ENCODE measurements around the gene CDC14B.
"Not testable (repeated sequence)": the region's sequence is repeated elsewhere in the genome, so short reads cannot be mapped to it uniquely, and the experiment has no call there.

Gene CDC14B

DNA sequence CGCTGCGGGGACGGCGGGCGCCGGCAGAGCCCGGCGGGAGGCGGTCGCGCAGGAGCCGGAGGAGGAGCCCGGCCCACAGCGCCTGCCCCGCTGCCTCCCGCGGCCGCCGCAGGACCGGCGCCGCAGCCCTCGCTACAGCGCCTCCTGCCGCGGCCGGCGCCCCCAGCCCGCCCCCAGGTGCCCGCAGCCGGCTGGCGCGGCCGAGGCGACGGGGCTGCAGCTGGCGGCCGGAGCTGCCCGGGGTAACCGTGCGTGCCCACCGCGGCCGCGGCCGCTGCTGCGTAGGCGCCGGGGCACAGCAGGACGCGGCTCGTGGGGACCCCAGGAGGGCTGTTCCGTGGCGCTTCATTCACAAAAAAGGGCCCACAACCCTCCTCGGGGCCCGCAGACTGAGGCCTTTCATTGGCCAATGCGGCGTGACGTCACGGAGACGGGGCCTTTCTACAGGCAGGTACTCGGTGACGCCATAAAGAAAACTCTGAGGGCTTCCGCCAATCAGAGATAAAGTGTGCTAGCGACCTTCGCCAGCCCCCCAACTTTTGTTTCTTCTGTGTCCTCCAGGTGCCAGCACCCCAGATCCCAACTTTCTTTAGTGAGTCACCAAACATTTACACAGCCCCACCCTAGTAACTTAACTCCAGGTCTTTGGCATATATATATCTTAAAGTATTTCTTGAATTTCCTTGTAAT is at the start of gene CDC14B:
Gene CDC14B, minus strand, starts transcription at position 353 of the 690 bp plus-strand sequence. CDS start 465 bp downstream, outside the sequence.
- H3K4me3 ChIP-seq (replicated peaks in 1 of 2; ENCODE audit: low read depth in 2 of 2, low read length in 2 of 2), result peak within 1 kb of the TSS; percentile 65 to 67
- TF ChIP-seq, protein P1, sequence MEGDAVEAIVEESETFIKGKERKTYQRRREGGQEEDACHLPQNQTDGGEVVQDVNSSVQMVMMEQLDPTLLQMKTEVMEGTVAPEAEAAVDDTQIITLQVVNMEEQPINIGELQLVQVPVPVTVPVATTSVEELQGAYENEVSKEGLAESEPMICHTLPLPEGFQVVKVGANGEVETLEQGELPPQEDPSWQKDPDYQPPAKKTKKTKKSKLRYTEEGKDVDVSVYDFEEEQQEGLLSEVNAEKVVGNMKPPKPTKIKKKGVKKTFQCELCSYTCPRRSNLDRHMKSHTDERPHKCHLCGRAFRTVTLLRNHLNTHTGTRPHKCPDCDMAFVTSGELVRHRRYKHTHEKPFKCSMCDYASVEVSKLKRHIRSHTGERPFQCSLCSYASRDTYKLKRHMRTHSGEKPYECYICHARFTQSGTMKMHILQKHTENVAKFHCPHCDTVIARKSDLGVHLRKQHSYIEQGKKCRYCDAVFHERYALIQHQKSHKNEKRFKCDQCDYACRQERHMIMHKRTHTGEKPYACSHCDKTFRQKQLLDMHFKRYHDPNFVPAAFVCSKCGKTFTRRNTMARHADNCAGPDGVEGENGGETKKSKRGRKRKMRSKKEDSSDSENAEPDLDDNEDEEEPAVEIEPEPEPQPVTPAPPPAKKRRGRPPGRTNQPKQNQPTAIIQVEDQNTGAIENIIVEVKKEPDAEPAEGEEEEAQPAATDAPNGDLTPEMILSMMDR (IDR thresholded peaks at IDR 0.05; ENCODE audit: low read depth, low read length), result no peak
- peak; percentile 82 to 88 for DNase-seq (ENCODE audit: low read depth in 2 of 2)

DNA sequence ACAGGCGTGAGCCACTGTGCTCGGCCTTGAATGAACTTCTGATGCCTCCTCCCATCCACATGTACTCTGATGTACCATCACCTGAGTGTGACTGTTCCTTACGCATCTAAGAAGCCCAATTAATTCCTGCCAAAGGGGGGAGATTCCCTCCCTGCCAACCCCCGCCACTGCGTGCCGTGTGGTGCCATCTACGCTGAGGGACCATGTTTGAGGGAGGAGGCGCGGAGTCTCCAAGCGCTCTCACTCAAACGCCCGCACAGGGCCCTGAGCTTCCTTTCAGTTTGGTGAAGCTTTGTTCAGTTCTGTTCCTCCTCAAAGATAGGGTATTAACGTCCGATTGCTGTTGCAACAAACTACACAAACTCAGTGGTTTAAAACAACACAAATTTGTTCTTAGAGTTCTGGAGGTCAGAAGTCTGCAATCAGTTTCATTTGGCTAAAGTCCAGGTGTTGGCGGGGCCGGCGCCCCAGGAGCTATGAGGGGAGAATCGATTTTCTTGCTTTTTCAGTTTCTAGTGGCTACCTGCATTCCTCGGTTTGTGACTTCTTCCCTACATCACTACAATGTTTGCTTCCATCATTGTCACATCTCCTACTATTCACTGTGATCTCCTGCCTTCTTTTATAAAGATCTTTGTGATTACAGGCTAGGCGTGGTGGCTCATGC is 49.4 kb upstream of the CDC14B start:
- TF ChIP-seq, protein P1 (IDR thresholded peaks at IDR 0.05; ENCODE audit: low read depth, low read length), result no peak
- no peak for DNase-seq (ENCODE audit: low read depth in 2 of 2)
- H3K4me3 ChIP-seq (replicated peaks in 1 of 2; ENCODE audit: low read depth in 2 of 2, low read length in 2 of 2), result no peak overlapping the region

DNA sequence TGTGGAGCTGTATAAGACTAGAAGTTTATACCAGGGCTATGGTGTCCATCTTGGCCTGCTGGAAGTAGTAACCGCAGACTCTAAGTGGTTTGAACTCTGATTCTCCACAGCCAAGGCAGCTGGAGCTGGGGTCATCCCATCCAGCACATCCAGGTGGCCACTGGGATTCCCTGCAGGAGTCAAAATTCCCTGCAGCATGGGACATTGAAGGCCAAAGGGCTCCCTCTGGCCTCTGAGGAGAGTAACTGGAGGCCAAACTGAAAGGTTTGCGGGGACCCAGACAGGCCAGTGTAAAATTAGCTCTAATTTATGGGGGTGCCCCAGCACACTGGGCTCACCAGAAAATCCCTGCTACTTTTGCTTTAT is 47.7 kb upstream of the CDC14B start:
- no peak overlapping the region for H3K4me3 ChIP-seq (replicated peaks in 1 of 2; ENCODE audit: low read depth in 2 of 2, low read length in 2 of 2)
- DNase-seq (ENCODE audit: low read depth in 2 of 2), result no peak
- TF ChIP-seq, protein P1 (IDR thresholded peaks at IDR 0.05; ENCODE audit: low read depth, low read length), result no peak

DNA sequence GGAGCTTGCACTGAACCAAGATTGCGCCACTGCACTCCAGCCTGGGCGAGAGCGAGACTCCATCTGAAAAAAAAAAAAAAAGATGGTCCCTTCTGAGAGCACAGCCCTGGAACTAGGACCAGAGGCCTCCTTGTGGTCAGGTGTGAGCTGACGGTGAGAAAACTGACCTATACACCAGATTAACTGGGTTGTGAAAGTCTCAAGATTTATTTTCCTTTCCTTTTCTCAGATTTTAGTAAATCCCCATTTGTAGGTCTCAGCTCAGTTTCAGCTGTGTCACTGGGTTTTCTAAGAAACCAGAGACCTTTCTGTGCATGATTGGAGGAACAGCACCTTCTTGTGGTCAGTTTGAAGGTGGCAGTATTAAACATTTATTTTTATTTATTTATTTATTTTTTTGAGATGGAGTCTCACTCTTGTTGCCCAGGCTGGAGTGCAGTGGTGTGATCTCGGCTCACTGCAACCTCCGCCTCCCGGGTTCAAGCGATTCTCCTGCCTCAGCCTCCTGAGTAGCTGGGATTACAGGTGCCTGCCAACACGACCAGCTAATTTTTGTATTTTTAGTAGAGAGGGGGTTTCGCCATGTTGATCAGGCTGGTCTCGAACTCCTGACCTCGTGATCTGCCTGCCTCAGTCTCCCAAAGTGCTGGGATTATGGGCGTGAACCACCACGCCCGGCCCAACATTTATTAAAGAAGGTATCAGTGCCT is 47.2 kb upstream of the CDC14B start:
- DNase-seq (ENCODE audit: low read depth in 2 of 2), result peak; percentile 87 to 90
- not testable (repeated sequence) for H3K4me3 ChIP-seq (replicated peaks in 1 of 2; ENCODE audit: low read depth in 2 of 2, low read length in 2 of 2)
- TF ChIP-seq, protein P1 (IDR thresholded peaks at IDR 0.05; ENCODE audit: low read depth, low read length), result peak; percentile 65

DNA sequence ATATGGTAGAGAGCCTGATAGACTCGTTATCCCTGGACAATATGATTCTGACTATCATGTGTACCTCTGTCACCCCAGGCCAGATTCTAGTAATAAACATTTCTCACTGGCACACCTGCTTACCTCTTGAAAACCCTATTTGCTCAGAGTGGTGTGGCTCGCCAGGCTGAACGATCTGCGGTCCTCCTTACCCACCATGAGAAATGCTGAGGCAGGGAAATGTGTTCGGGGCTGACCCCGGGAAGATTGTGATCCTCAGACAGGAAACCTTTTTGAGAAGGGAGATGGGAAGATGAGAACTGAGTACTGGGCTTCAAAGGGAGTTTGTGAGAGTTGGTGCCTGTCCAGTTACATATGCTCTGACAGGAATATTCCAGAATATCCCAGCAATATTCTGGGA is 46.1 kb upstream of the CDC14B start:
- H3K4me3 ChIP-seq (replicated peaks in 1 of 2; ENCODE audit: low read depth in 2 of 2, low read length in 2 of 2), result no peak overlapping the region
- TF ChIP-seq, protein P1 (IDR thresholded peaks at IDR 0.05; ENCODE audit: low read depth, low read length), result no peak
- DNase-seq (ENCODE audit: low read depth in 2 of 2), result no peak

DNA sequence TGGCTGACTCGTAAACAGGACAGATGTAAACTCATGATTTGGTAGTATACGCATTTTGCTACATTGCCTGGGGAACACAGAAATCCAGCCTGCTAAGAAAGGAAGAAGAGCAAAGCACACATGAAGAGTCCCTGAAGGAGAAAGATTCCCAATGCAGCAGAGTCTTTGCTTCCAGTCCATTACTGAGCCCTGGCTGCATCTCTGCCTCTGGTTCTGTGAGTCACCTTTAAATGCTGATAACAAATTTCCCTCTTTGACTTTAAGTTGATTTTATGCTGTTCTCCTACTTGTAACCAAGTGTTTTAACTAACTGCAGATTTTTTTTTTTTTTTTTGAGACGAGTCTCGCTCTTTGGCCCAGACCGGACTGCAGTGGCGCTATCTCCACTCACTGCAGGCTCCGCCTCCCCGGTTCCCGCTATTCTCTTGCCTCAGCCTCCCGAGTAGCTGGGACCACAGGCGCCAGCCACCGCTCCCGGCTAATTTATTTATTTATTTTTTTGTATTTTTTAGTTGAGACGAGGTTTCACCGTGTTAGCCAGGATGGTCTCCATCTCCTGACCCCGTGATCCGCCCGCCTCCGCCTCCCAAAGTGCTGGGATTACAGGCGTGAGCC is 44.0 kb upstream of the CDC14B start:
- DNase-seq (ENCODE audit: low read depth in 2 of 2), result peak in 1 of 2 donors; percentile 36
- TF ChIP-seq, protein P1 (IDR thresholded peaks at IDR 0.05; ENCODE audit: low read depth, low read length), result no peak
- no peak overlapping the region for H3K4me3 ChIP-seq (replicated peaks in 1 of 2; ENCODE audit: low read depth in 2 of 2, low read length in 2 of 2)

Measured in cardiac fibroblast (primary cell).